Breast epithelium (tissue), 3 donors: Measurements from ENCODE around the gene MRO.

Experiments
- CTCF ChIP-seq, 3 donors: fragments of 450-650 bp; IDR thresholded peaks; one replicate each; pipeline ENCODE4 v1.5.1; 2016 to 2017; ENCODE audit warnings: antibody characterized with exemption in 3 of 3, mild to moderate bottlenecking in 3 of 3, moderate library complexity in 3 of 3
- POLR2A ChIP-seq: fragments of 450-650 bp; IDR thresholded peaks from one replicate; pipeline ENCODE4 v1.6.1; 2016; ENCODE audit warnings: antibody characterized with exemption, mild to moderate bottlenecking, moderate library complexity

DNA sequence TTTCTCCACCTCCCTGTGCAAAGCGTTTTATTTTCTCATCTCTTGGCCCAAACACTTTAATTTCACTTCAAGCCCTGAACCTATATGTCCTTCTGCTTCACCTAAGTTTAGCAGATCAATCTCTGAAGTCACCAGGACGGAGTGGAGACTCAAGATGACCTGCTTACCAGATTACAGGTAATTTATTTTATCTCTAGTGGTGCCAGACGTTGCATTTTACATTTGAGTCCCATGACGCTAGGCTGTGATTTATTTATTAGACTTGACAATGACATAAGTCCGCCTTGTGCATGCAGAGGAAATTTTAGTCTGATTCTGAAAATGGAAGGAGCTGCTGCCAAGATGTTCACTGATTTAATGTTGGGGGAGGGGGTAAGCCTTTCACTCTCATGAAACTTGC, 73.9 kb downstream of the MRO start:
- no peak for TF ChIP-seq POLR2A
- TF ChIP-seq CTCF (IDR thresholded peaks at IDR 0.05) = no peak
